ENCODE results near the gene CRISP1.

DNA sequence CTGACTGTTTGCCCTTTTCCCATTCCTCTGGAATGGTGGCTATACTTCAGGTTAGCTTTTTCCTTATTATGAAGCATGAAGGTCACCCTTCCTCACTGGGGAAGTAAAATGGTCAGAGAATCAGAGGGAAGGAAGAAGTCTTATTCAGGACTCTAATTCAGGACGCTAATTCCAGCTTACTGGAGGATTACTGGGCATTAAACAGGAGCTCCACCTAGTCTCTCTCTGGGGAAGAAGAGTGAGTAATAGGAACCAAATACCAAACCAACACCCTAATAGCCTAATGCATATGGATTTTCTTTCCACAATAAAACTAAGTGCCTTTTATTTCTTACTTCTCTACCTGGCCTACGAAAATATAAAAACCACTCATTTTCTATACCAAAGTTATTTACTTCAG, 10.1 kb downstream of the CRISP1 start:
- no peak for TF ChIP-seq POLR2AphosphoS5 (IDR thresholded peaks at IDR 0.05)
- TF ChIP-seq, protein P1, sequence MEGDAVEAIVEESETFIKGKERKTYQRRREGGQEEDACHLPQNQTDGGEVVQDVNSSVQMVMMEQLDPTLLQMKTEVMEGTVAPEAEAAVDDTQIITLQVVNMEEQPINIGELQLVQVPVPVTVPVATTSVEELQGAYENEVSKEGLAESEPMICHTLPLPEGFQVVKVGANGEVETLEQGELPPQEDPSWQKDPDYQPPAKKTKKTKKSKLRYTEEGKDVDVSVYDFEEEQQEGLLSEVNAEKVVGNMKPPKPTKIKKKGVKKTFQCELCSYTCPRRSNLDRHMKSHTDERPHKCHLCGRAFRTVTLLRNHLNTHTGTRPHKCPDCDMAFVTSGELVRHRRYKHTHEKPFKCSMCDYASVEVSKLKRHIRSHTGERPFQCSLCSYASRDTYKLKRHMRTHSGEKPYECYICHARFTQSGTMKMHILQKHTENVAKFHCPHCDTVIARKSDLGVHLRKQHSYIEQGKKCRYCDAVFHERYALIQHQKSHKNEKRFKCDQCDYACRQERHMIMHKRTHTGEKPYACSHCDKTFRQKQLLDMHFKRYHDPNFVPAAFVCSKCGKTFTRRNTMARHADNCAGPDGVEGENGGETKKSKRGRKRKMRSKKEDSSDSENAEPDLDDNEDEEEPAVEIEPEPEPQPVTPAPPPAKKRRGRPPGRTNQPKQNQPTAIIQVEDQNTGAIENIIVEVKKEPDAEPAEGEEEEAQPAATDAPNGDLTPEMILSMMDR (IDR thresholded peaks at IDR 0.05): no peak
- TF ChIP-seq POLR2A (IDR thresholded peaks at IDR 0.05): no peak
- TF ChIP-seq EP300 (IDR thresholded peaks at IDR 0.05): no peak

All from sigmoid colon (tissue), 4 donors.